IMR-90 (cell line): ENCODE data around the gene MB21D2. TPM values are rescaled to one million over a fixed set of nuclear protein-coding genes. Genes with fewer than 3 reads are reported as not detected.

ENCODE experiments used
- ATAC-seq: fragments of 200-7000 bp; cut with Tn5 transposase; 2 replicates; pipeline ENCODE4 v1.9.1; 2020; ENCODE audit warnings: low read depth, mild to moderate bottlenecking, moderate library complexity
- BruUV-seq: library from RNA; stranded (reverse); fragments of 400-500 nt; replicated peaks from 2 replicates; lab custom pipeline; 2021; lab: Mats Ljungman, UMichigan
- CTCF ChIA-PET: fragments of 300-600 bp; formaldehyde crosslinking; extraction: SDS; loops from one replicate; lab custom pipeline; 2021; ENCODE audit warnings: antibody characterized with exemption; lab: Yijun Ruan, JAX
- POLR2A ChIA-PET: fragments of 300-600 bp; sonication (Branson Sonifier 250); formaldehyde crosslinking; loops from one replicate; lab custom pipeline; 2022; ENCODE audit warnings: antibody characterized with exemption; ENCODE audit not compliant: unreplicated experiment; lab: Charles Lee
- DNase-seq: peaks from one replicate; pipeline ENCODE4 v3.0.0; 2013
- H2AFZ ChIP-seq: replicated peaks from 2 replicates; pipeline ENCODE3; 2013; ENCODE audit warnings: low read length, mild to moderate bottlenecking; ENCODE audit not compliant: poor library complexity
- H2AK5ac ChIP-seq: 2 replicates; pipeline ENCODE4 v1.6.1; 2013; ENCODE audit warnings: low read depth, low read length, inconsistent platforms
- H2AK9ac ChIP-seq: replicated peaks from 2 replicates; pipeline ENCODE3; 2013; ENCODE audit warnings: mild to moderate bottlenecking, low read depth, low read length, moderate library complexity; ENCODE audit not compliant: poor library complexity
- H2BK120ac ChIP-seq: 2 replicates; pipeline ENCODE4 v1.6.1; 2013; ENCODE audit warnings: low read depth, low read length, inconsistent platforms
- H2BK15ac ChIP-seq: 3 replicates; pipeline ENCODE4 v1.6.1; 2013; ENCODE audit warnings: low read depth, low read length, inconsistent platforms
- H2BK20ac ChIP-seq: 2 replicates; pipeline ENCODE4 v1.6.1; 2013; ENCODE audit warnings: low read depth, mild to moderate bottlenecking, inconsistent platforms, low read length, moderate library complexity
- H2BK5ac ChIP-seq: 2 replicates; pipeline ENCODE4 v1.6.1; 2013; ENCODE audit warnings: mild to moderate bottlenecking, low read depth, low read length, inconsistent platforms; ENCODE audit not compliant: poor library complexity, severe bottlenecking
- H3K14ac ChIP-seq: replicated peaks from 2 replicates; pipeline ENCODE4 v1.6.1; 2013; ENCODE audit warnings: low read depth, low read length, inconsistent platforms
- H3K18ac ChIP-seq: 2 replicates; pipeline ENCODE4 v1.6.1; 2013; ENCODE audit warnings: low read depth, low read length, control low read depth
- H3K23ac ChIP-seq: 2 replicates; pipeline ENCODE4 v1.6.1; 2013; ENCODE audit warnings: low read depth, low read length, inconsistent platforms
- H3K27ac ChIP-seq: 2 replicates; pipeline ENCODE4 v1.5.1; 2013; ENCODE audit warnings: mild to moderate bottlenecking, control low read depth, low read length; ENCODE audit not compliant: insufficient read depth
- H3K27me3 ChIP-seq: 2 replicates; pipeline ENCODE4 v1.6.1; 2013; ENCODE audit warnings: low read length; ENCODE audit not compliant: control insufficient read depth, insufficient read depth
- H3K36me3 ChIP-seq: 2 replicates; pipeline ENCODE4 v1.6.1; 2013; ENCODE audit warnings: low read length, mixed read lengths; ENCODE audit not compliant: control insufficient read depth, insufficient read depth
- H3K4ac ChIP-seq: 2 replicates; pipeline ENCODE4 v1.6.1; 2013; ENCODE audit warnings: low read depth, low read length, inconsistent platforms
- H3K4me1 ChIP-seq: 2 replicates; pipeline ENCODE4 v1.6.1; 2013; ENCODE audit warnings: low read length, mixed read lengths; ENCODE audit not compliant: control insufficient read depth, insufficient read depth
- H3K4me2 ChIP-seq: 2 replicates; pipeline ENCODE4 v1.6.1; 2013; ENCODE audit warnings: low read depth, mild to moderate bottlenecking, control low read depth, low read length, moderate library complexity
- H3K4me3 ChIP-seq: 2 replicates; pipeline ENCODE4 v1.5.1; 2013; ENCODE audit warnings: low read depth, mild to moderate bottlenecking, control low read depth, low read length, moderate library complexity; ENCODE audit not compliant: insufficient read depth
- H3K56ac ChIP-seq: 2 replicates; pipeline ENCODE4 v1.6.1; 2013; ENCODE audit warnings: low read length, inconsistent platforms; ENCODE audit not compliant: insufficient read depth; ENCODE audit errors: extremely low read depth
- H3K79me1 ChIP-seq, 2 experiments: 2 replicates each; pipeline ENCODE4 v1.6.1; 2013; ENCODE audit warnings: low read length in 2 of 2, inconsistent platforms in 1 of 2, low read depth in 1 of 2
- H3K9ac ChIP-seq: 2 replicates; pipeline ENCODE4 v1.6.1; 2013; ENCODE audit warnings: low read depth, low read length, control low read depth
- H3K9me1 ChIP-seq: 2 replicates; pipeline ENCODE4 v1.6.1; 2013; ENCODE audit warnings: low read length, inconsistent platforms; ENCODE audit not compliant: insufficient read depth
- H3K9me3 ChIP-seq: 2 replicates; pipeline ENCODE4 v1.6.1; 2013; ENCODE audit warnings: low read length; ENCODE audit not compliant: control insufficient read depth, insufficient read depth
- H4K20me1 ChIP-seq: 2 replicates; pipeline ENCODE4 v1.6.1; 2013; ENCODE audit warnings: low read length, inconsistent platforms; ENCODE audit not compliant: insufficient read depth
- H4K5ac ChIP-seq: 2 replicates; pipeline ENCODE4 v1.6.1; 2013; ENCODE audit warnings: mild to moderate bottlenecking, low read depth, low read length, control low read depth
- H4K8ac ChIP-seq, 2 experiments: 2 replicates each; pipeline ENCODE4 v1.6.1; 2013; ENCODE audit warnings: low read depth in 2 of 2, low read length in 2 of 2, control low read depth in 1 of 2, inconsistent platforms in 1 of 2
- H4K91ac ChIP-seq: 2 replicates; pipeline ENCODE4 v1.6.1; 2013; ENCODE audit warnings: low read depth, low read length, inconsistent platforms; ENCODE audit not compliant: insufficient read depth
- BHLHE40 ChIP-seq: fragments of 150-350 bp; IDR thresholded peaks from 2 replicates; pipeline ENCODE4 v1.6.1; 2016; ENCODE audit warnings: mild to moderate bottlenecking, low read depth, low read length
- FOS ChIP-seq: fragments of 150-350 bp; IDR thresholded peaks from 2 replicates; pipeline ENCODE4 v1.6.1; 2016; ENCODE audit warnings: low read depth, low read length
- MAZ ChIP-seq: IDR thresholded peaks from 2 replicates; pipeline ENCODE4 v1.6.1; 2012; ENCODE audit warnings: low read depth, mild to moderate bottlenecking, low read length, improper control_type of control experiment, moderate library complexity, borderline replicate concordance
- RAD21 ChIP-seq: IDR thresholded peaks from 2 replicates; pipeline ENCODE4 v1.6.1; 2012; ENCODE audit warnings: low read length, improper control_type of control experiment
- WGBS, 2 experiments: methylation state at CpG; one replicate each; pipeline versions ENCODE4 v1.1.5 to v1.1.7; 2013; ENCODE audit warnings: missing lambda C conversion rate in 2 of 2; ENCODE audit not compliant: insufficient read length in 1 of 2; ENCODE audit errors: extremely low coverage in 2 of 2; 5-methylcytosine and 5-hydroxymethylcytosine counted together
- dilution Hi-C: fragments of 300-500 bp; cut with HindIII; formaldehyde crosslinking; loops from one replicate; pipeline ENCODE4 v1.14.3; 2018; ENCODE audit warnings: low sequenced_read_pairs; ENCODE audit not compliant: unreplicated experiment
- in situ Hi-C: fragments of 300-500 bp; cut with MboI; formaldehyde crosslinking; loops from 3 replicates; pipeline ENCODE4 v1.14.3; 2019; ENCODE audit warnings: low sequenced_read_pairs, inconsistent platforms, mixed read lengths
- intact Hi-C: fragments of 100-400 bp; cut with micrococcal nuclease; formaldehyde crosslinking; loops from 2 replicates; pipeline ENCODE4 v1.10.0; 2022
- polyA plus RNA-seq, 3 experiments: library from polyadenylated mRNA; depleted of rRNA; stranded (reverse); fragments of >200 nt; gene quantifications; 2 replicates each; pipeline ENCODE4 v1.2.3, GENCODE V29; 2012; ENCODE audit warnings: low replicate concordance in 1 of 3
- total RNA-seq: library from RNA; depleted of rRNA; stranded (reverse); fragments of >200 nt; gene quantifications from 2 replicates; pipeline ENCODE4 v1.2.3, GENCODE V29; 2012
- TF ChIP-seq, protein P1 (sequence below): fragments of 150-350 bp; IDR thresholded peaks from 2 replicates; pipeline ENCODE4 v1.6.1; 2017; ENCODE audit warnings: mild to moderate bottlenecking, antibody characterized with exemption, low read length, low read depth

MB21D2 gene
- total and polyA plus RNA-seq, 2 of the 4 experiments (the other 2 are of a cell fraction) = 13.6 to 44.8 TPM

DNA sequence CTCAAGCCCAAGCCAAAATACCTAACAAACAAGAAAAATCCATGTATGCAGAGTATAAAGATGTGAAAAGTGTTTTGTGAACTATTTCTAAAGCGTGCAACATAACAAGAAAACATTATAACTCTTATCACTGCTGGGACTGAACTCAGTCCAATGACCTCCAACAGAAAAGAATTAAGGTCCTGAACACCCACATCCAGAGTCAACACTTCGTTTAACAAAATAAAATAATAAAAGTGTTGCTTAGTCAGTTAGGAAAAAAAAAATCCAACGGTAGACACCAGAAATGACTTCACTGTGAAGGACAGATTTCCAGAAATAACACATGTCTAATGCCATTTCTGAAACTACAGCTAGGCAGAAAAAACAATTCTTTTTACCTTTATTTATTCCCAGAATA lies 28.0 kb downstream of the MB21D2 start:
- H3K9ac ChIP-seq = peak overlapping the region; percentile 84
- BruUV-seq = no TSS peak
- intact Hi-C loops = loop anchor here (2.0 kb wide), 1 partner anchor 71 kb away; no protein-coding TSS in a partner anchor

More for the DNA sequence above, 28.0 kb downstream of the MB21D2 start:
- Histone ChIP-seq H2BK15ac (peak overlapping the region; percentile 41; the same call in 2 of the 3 replicates), H3K4me3 (no peak overlapping the region), H3K14ac (peak overlapping the region; percentile 32; the same call in 1 of the 2 replicates), H3K27me3 (no peaks in the 10 kb centered on the region), H4K91ac (peak overlapping the region; percentile 83), H2BK120ac (peak overlapping the region; percentile 96), H4K8ac (peak overlapping the region; percentile 41 to 90; a peak in 3 of 4 replicates), H2AFZ (no peak overlapping the region), H3K23ac (peak overlapping the region; percentile 11; the same call in 1 of the 2 replicates), H4K20me1 (no peaks in the 10 kb centered on the region), H3K36me3 (no peaks in the 10 kb centered on the region), H2AK5ac (no peak overlapping the region), H4K5ac (peak overlapping the region; percentile 59; the same call in 1 of the 2 replicates), H3K18ac (peak overlapping the region; percentile 84; the same call in 1 of the 2 replicates), H3K4me2 (peak overlapping the region; percentile 85), H3K9me1 (peaks cover 17% of the 10 kb centered on the region), H3K79me1 (peaks cover 34 to 71% of the 10 kb centered on the region in 2 experiments), H2BK5ac (peak overlapping the region; percentile 94), H3K4ac (peak overlapping the region; percentile 85; the same call in 1 of the 2 replicates), H2AK9ac (no peak overlapping the region), H2BK20ac (peak overlapping the region; percentile 85; the same call in 1 of the 2 replicates), H3K56ac (peak overlapping the region; percentile 69), H3K27ac (peak overlapping the region; percentile 97; the same call in 1 of the 2 replicates), H3K9me3 (no peaks in the 10 kb centered on the region), H3K4me1 (peaks cover 22% of the 10 kb centered on the region)
- ATAC-seq (no peak), DNase-seq (no peak)
- dilution Hi-C loops = no loop called here
- POLR2A ChIA-PET = no interaction called here
- in situ Hi-C loops = loop anchor here (25.0 kb wide), 1 partner anchor 1552 kb away; the partner anchor contains the start of genes CCDC50 and UTS2B
- CTCF ChIA-PET = interaction anchor here (1.0 to 1.5 kb wide), 3 partner anchors 11 to 73 kb away, joined by 4 to 5 read pairs (median 5); no protein-coding TSS in a partner anchor
- TF ChIP-seq RAD21 (no peak), BHLHE40 (no peak), FOS (no peak), MAZ (no peak)
- TF ChIP-seq, protein P1, sequence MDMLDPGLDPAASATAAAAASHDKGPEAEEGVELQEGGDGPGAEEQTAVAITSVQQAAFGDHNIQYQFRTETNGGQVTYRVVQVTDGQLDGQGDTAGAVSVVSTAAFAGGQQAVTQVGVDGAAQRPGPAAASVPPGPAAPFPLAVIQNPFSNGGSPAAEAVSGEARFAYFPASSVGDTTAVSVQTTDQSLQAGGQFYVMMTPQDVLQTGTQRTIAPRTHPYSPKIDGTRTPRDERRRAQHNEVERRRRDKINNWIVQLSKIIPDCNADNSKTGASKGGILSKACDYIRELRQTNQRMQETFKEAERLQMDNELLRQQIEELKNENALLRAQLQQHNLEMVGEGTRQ = no peak
- WGBS, 2 experiments = no CpG with 5 or more reads among the region's 3 CpGs
